RKO (cell line): ENCODE data around the gene MLEC.
A peak's percentile ranks its signal among the peaks of the same experiment; 100 is the strongest.

Source experiments
- DNase-seq: peaks from one replicate; pipeline ENCODE4 v3.0.0-alpha.2; 2016; ENCODE audit warnings: low spot score

MLEC gene

GRCh38 chr12:120686690-120687577 lies at the start of gene MLEC:
Gene MLEC (plus strand): TSS chr12:120687149. CDS start chr12:120687297, 148 bp downstream.
- peak; percentile 97 for DNase-seq

GRCh38 chr12:120639771-120640721 lies 46.9 kb upstream of the MLEC start, which contains the start of gene CABP1:
Gene CABP1 (plus strand): TSS chr12:120640626. CDS start chr12:120640686, 60 bp downstream.
- peak; percentile 26 for DNase-seq

- peak; percentile 75 for DNase-seq
Observed at GRCh38 chr12:120640861-120641833, 45.8 kb upstream of the MLEC start.

GRCh38 chr12:120642121-120642520 lies 44.8 kb upstream of the MLEC start:
- DNase-seq = no peak

GRCh38 chr12:120642826-120643225 lies 44.1 kb upstream of the MLEC start:
- DNase-seq = peak; percentile 60

GRCh38 chr12:120643574-120643973 lies 43.4 kb upstream of the MLEC start:
- DNase-seq = no peak

GRCh38 chr12:120646044-120646443 lies 40.9 kb upstream of the MLEC start:
- no peak for DNase-seq

GRCh38 chr12:120647375-120647755 lies 39.6 kb upstream of the MLEC start:
- DNase-seq = peak; percentile 75

- DNase-seq = no peak
Observed at GRCh38 chr12:120649442-120650232, 37.3 kb upstream of the MLEC start.

GRCh38 chr12:120650233-120650690 lies 36.7 kb upstream of the MLEC start:
- DNase-seq = no peak

GRCh38 chr12:120651821-120652220 lies 35.1 kb upstream of the MLEC start:
- no peak for DNase-seq

GRCh38 chr12:120652656-120653435 lies 34.1 kb upstream of the MLEC start:
- DNase-seq = peak; percentile 18

GRCh38 chr12:120653611-120654010 lies 33.3 kb upstream of the MLEC start:
- no peak for DNase-seq

- no peak for DNase-seq
Observed at GRCh38 chr12:120654656-120655055, 32.3 kb upstream of the MLEC start.

- DNase-seq = no peak
Observed at GRCh38 chr12:120656008-120656407, 30.9 kb upstream of the MLEC start.

GRCh38 chr12:120658286-120659150 lies 28.4 kb upstream of the MLEC start:
- no peak for DNase-seq

- no peak for DNase-seq
Observed at GRCh38 chr12:120659151-120659525, 27.8 kb upstream of the MLEC start.

- no peak for DNase-seq
Observed at GRCh38 chr12:120661432-120661831, 25.5 kb upstream of the MLEC start.

GRCh38 chr12:120662879-120663278 lies 24.1 kb upstream of the MLEC start:
- DNase-seq = no peak
